ENCODE measurements around the gene ARHGAP6.
"Not testable (repeated sequence)": the region's sequence is repeated elsewhere in the genome, so short reads cannot be mapped to it uniquely, and the experiment has no call there.

Gene ARHGAP6

DNA sequence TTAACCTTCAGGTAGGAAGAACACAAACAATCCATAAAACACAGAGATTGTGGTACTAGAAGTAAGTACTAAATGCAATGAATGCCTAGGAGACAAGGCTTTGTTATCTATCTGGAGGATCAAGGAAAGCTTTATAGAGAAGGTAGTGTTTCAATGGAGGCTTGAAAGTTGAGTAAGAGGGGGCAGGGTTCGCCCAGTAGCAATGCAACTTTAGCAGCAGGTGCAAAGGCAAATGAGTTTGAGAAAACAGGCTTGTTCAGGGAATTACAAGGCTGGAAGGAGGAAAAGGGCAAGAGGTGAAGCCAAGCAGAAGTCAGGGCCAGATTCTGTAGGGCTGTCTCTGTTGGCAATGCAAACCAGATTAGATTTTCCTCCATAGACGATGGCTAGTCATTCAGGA, 408.0 kb downstream of the ARHGAP6 start:
- DNase-seq (ENCODE audit: low read depth in 4 of 4, low spot score in 1 of 4), result no peak

DNA sequence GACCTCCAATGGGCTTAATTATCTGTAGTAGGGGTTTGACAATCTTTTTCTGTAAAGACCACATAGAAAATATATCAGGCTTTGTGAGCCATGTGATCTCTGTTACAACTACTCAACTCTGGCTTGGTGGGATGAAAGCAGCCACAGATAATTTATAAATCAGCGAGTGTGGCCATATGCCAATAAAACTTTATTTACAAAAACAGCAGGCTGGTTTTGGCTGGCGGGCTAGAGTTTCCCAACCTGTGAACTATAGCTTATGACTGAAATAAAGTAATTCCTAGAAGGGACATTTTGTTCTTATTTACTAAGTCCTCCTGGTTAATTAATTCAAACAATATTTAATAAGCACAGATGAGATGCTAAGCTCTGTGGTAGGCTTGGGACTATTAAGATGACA, 408.4 kb downstream of the ARHGAP6 start:
- DNase-seq (ENCODE audit: low read depth in 4 of 4, low spot score in 1 of 4), result no peak

DNA sequence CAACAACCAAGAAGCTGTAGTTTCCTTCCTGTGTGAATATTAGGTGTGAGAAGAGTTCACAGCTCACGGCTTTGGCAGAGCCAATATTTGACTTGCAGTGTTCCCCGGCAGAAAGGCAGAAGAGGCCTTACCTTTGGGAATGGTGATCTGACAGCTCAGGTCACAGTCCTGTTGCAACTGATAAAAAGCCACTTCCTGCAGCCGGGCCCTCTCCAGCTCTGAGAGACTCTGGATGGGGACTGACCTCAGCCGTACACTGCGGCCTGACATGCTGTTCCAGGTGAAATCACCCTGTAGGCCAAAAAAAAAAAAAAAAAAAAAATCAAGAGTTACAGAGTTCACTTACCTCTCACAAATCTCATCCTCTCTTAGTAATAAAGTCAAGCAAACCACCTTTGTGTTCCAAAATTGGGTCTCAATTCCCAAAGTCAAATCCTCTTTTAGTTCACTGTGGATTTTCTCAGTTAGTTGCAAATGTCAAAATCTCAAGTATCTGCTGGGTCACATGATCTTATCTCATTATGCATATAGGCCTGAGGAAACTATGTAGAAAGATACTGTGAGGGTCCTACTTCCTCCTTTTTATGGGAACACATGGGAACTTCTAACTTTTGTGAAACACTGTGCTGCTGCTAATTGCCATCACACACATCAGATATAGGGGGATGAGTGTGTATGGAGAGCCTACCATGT, 411.2 kb downstream of the ARHGAP6 start:
- DNase-seq (ENCODE audit: low read depth in 4 of 4, low spot score in 1 of 4), result no peak

DNA sequence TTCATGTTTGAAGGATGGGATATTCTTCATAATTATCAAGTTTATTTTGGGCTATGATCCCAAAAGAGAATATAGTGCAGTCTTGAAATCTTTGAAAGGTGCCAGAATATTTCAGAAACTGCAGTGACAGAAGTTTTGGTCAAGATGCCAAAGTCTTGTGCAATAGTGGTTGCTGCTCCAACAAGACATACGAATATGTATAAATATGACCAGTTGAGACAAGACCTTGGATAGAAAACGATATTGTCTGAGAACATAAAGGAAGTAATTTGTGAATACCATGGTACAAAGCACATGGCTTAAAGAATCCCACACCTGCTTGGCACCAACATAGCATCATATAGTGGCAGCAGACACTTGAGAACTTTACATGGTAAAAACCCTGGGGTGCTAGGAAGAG, 421.1 kb downstream of the ARHGAP6 start:
- DNase-seq (ENCODE audit: low read depth in 4 of 4, low spot score in 1 of 4), result no peak

- DNase-seq (ENCODE audit: low read depth in 4 of 4, low spot score in 1 of 4), result no peak
These were observed 423.0 kb downstream of the ARHGAP6 start for GRCh38 chrX:11242704-11243103.

- DNase-seq (ENCODE audit: low read depth in 4 of 4, low spot score in 1 of 4), result no peak
These were observed 424.0 kb downstream of the ARHGAP6 start for GRCh38 chrX:11241720-11242119.

GRCh38 chrX:11239230-11239629, 426.5 kb downstream of the ARHGAP6 start:
- no peak for DNase-seq (ENCODE audit: low read depth in 4 of 4, low spot score in 1 of 4)

- DNase-seq (ENCODE audit: low read depth in 4 of 4, low spot score in 1 of 4), result not testable (repeated sequence)
These were observed 430.3 kb downstream of the ARHGAP6 start for GRCh38 chrX:11235377-11235776.

- DNase-seq (ENCODE audit: low read depth in 4 of 4, low spot score in 1 of 4), result no peak
These were observed 450.4 kb downstream of the ARHGAP6 start for GRCh38 chrX:11215191-11215921.

- no peak for DNase-seq (ENCODE audit: low read depth in 4 of 4, low spot score in 1 of 4)
These were observed 451.2 kb downstream of the ARHGAP6 start for GRCh38 chrX:11214346-11215190.

- no peak for DNase-seq (ENCODE audit: low read depth in 4 of 4, low spot score in 1 of 4)
These were observed 453.0 kb downstream of the ARHGAP6 start for GRCh38 chrX:11212741-11213140.

- no peak for DNase-seq (ENCODE audit: low read depth in 4 of 4, low spot score in 1 of 4)
These were observed 455.3 kb downstream of the ARHGAP6 start for GRCh38 chrX:11210415-11210801.

DNA sequence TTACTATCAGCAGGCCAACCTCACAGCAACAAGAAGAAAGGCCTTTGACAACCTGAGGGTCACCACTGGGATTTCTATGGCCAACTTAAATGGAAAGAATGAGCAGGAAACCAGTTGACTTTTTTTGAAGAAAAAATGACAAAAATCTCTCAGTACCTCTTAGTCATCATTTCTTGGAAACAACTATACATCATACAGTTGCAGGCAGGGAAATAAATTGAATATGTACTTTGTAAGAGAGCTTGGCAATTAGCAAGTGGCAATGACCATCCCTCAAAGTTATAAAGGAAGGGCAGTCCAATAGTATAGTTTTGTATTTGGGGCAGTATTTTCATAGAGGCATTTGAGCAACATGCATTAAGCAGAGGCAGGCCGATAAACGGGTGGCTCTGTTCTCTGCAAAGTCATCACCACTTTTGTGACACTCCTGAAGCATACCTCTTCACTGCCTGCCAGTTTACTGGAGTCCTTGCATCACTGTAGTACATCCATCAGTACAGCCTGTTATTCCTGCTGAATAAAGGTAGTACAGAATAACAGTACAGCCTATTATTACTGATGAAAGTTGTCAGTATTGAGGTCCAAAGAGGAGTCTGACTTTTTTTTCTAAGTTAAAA, 455.8 kb downstream of the ARHGAP6 start:
- no peak for DNase-seq (ENCODE audit: low read depth in 4 of 4, low spot score in 1 of 4)

DNA sequence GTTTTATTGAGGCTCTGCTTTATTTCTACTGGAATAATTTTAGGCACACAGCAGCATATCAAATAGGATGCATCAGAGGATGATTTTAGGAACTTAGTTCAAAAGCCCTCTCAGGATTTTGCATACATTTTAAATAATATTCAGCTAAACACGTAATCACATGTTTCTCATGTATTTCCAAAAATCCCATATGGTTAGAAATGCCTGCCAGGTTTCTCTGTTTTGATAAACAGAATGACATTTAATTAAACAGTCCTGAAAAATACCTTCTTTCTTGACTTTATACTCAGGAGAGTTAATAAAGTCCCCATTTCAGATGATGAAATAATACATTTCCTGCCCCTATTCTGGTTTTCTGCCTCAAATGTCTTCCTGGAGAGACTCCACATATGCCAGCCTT, 459.0 kb downstream of the ARHGAP6 start:
- no peak for DNase-seq (ENCODE audit: low read depth in 4 of 4, low spot score in 1 of 4)

GRCh38 chrX:11205796-11206195, 459.9 kb downstream of the ARHGAP6 start:
- no peak for DNase-seq (ENCODE audit: low read depth in 4 of 4, low spot score in 1 of 4)

DNA sequence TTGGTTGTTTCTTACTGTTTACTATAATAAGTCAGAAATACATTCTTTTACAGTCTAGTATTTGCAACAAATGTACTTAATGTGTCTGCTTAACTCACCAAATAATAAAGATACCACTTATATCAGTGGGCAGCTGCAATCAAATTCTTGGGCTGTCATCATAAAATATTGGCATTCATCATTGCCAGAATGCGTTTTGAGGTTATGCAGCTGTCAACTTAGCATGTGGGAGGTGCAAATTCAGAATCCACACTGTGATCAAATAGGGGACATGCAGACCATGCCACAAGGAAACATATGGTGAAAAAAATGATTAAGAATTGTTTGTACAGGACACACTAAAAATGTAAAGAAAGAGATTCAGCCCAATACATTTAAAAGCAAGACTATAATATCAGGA, 468.0 kb downstream of the ARHGAP6 start:
- DNase-seq (ENCODE audit: low read depth in 4 of 4, low spot score in 1 of 4), result no peak

- no peak for DNase-seq (ENCODE audit: low read depth in 4 of 4, low spot score in 1 of 4)
These were observed 469.2 kb downstream of the ARHGAP6 start for GRCh38 chrX:11196476-11196875.

DNA sequence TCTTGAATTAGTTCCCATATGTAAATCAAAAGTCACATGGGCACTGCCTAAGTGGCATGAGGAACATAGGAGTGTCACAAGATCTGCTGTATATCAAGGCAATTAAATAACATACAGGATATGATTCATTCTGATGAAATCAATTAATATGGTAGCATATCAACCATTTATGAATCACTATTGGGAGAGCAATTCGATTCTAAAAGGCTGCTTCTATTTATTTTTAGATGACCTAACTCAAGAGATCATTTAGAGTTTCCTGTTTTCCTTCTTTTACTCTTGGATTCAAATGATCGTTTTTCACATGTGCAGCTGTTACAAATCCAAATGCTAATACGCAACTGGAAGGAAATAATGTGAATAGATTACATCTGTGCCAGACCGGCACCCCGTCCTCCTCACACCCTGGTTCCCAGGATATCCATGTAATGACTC, 472.7 kb downstream of the ARHGAP6 start:
- DNase-seq (ENCODE audit: low read depth in 4 of 4, low spot score in 1 of 4), result no peak

DNA sequence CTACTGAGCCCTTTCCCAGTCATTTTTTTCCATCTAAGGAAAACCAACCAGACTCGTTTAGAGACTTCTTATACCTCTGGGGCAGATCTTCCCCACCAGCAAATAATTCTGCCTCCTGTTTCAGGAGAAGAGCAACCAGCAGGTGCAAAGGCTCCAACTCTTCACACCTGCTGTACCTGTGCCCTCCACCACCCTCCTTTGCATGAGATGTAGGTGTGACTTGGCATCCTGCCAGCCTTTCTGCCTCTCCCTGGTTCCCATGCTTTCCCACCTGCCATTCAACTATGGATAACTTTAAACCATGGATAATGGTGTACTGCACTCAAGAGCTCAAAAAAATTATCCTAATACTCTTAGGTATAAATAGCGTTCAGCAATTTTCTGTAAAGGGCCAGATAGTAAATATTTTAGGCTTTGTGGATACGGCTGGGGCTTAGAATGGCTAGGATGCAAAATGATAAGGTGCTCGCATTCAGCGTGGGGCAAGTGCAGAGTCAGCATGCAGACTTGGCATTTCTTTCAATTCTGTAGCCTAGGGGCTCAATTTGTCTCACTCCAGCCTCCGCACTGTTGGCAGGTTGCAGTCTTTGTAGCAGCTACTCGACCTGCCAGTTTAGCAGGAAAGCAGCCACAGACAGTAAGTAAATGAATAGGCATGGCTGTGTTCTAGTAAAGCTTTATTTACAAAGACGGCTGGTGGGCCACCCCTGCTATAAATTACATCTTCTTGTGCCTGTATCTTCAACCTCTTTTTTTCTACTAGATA, 474.8 kb downstream of the ARHGAP6 start:
- no peak for DNase-seq (ENCODE audit: low read depth in 4 of 4, low spot score in 1 of 4)

DNA sequence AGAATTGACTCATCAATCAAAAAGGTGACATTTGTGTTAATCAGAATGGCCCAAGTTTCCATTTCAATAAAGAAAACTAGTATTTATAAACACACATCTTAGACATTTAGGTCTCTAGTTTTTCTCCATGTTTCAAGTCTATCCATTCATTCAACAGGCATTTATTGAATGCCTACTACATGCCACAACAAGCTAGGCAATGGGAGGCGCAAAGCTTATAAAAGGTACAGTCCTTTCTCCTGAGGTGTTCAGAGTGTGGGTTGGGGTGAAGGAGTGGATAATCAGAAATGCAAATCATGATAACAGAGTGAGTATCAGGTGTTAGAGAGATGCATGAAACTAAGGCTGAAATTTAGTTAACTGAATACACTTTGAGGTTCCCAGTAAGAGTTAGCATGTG, 476.6 kb downstream of the ARHGAP6 start:
- no peak for DNase-seq (ENCODE audit: low read depth in 4 of 4, low spot score in 1 of 4)

GRCh38 chrX:11188664-11189063, 477.1 kb downstream of the ARHGAP6 start:
- no peak for DNase-seq (ENCODE audit: low read depth in 4 of 4, low spot score in 1 of 4)

Measured in stimulated activated CD4-positive, alpha-beta T cell treated with anti-CD3 and anti-CD28 coated beads, Interleukin-1b, Interleukin-23, amount 100 ng/mL, for 24 hours (primary cell).